NT2/D1 (cell line): ENCODE data around the gene RAB28.
"Not testable (repeated sequence)": the region's sequence is repeated elsewhere in the genome, so short reads cannot be mapped to it uniquely, and the experiment has no call there.

ENCODE experiments used
- DNase-seq: peaks from one replicate; pipeline ENCODE4 v3.0.0-alpha.2; 2011; ENCODE audit warnings: low read depth, low spot score
- H3K27me3 ChIP-seq: 2 replicates; pipeline ENCODE4 v1.6.0; 2011; ENCODE audit warnings: mild to moderate bottlenecking; ENCODE audit not compliant: insufficient read length, insufficient read depth
- H3K36me3 ChIP-seq: 2 replicates; pipeline ENCODE4 v1.6.1; 2011; ENCODE audit warnings: mild to moderate bottlenecking, low read length, mixed read lengths; ENCODE audit not compliant: insufficient read depth, insufficient read length
- H3K4me1 ChIP-seq: 2 replicates; pipeline ENCODE4 v1.5.1; 2011; ENCODE audit not compliant: insufficient read depth, insufficient read length
- H3K4me3 ChIP-seq: 2 replicates; pipeline ENCODE4 v1.5.1; 2011; ENCODE audit warnings: low read depth; ENCODE audit not compliant: insufficient read length
- H3K9ac ChIP-seq: 2 replicates; pipeline ENCODE4 v1.6.0; 2011; ENCODE audit warnings: low read depth; ENCODE audit not compliant: insufficient read length
- H3K9me3 ChIP-seq: 2 replicates; pipeline ENCODE4 v1.5.1; 2011; ENCODE audit warnings: mild to moderate bottlenecking, low read length; ENCODE audit not compliant: insufficient read depth
- SUZ12 ChIP-seq: IDR thresholded peaks from 2 replicates; pipeline ENCODE4 v1.6.1; 2011; ENCODE audit not compliant: insufficient read length, insufficient read depth; ENCODE audit errors: extremely low read depth
- YY1 ChIP-seq: IDR thresholded peaks from 2 replicates; pipeline ENCODE4 v1.6.1; 2011; ENCODE audit not compliant: insufficient read length, insufficient read depth
- ZNF274 ChIP-seq: IDR thresholded peaks from 2 replicates; pipeline ENCODE4 v1.6.1; 2011; ENCODE audit warnings: mild to moderate bottlenecking, low read depth, low read length

RAB28 gene

DNA sequence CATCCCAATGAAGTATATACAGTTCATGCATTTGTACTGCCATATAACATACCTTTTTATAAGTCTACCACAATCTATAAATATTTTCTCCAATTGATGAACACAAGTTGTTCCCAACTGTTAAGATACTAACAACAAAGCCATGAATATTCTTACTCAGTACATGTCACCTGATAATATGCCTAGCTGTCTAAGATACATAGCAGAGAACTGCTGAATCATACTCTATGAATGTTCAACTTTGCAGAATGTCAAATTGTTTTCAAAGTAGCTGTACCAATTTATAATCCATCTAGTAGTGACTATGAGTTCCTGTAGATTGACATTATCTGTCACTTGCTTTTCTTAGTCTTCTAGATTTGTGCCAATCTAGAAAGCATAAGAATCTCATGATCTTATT, 84.9 kb downstream of the RAB28 start:
- no peak for TF ChIP-seq ZNF274
- no peak for TF ChIP-seq YY1
- no peak for DNase-seq
- Histone ChIP-seq H3K27me3 (no peaks in the 10 kb centered on the region), H3K4me1 (no peaks in the 10 kb centered on the region), H3K9me3 (no peaks in the 10 kb centered on the region), H3K36me3 (no peaks in the 10 kb centered on the region), H3K9ac (no peak overlapping the region), H3K4me3 (no peak overlapping the region)

DNA sequence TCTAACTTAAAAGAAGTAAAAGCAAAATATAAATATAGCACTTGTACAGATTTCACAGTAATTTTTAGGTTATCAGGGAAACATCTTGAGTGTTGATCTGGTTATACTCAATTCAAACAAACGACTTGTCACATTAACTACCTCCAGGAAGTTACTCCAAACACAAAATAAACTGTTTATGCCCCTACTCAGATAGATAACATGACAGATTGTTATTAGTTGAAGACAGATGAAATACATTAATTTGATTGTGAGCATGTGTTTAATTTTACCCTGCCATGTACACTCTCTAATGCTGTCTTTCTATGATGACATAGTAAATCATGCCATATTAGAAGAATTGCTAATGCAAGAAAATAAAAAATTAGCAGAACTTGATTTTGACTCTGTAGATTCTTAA, 88.0 kb downstream of the RAB28 start:
- Histone ChIP-seq H3K36me3 (no peaks in the 10 kb centered on the region), H3K4me3 (no peak overlapping the region), H3K9me3 (no peaks in the 10 kb centered on the region), H3K9ac (no peak overlapping the region), H3K4me1 (no peaks in the 10 kb centered on the region), H3K27me3 (no peaks in the 10 kb centered on the region)
- TF ChIP-seq ZNF274 (no peak), SUZ12 (no peak), YY1 (no peak)
- DNase-seq, result no peak

DNA sequence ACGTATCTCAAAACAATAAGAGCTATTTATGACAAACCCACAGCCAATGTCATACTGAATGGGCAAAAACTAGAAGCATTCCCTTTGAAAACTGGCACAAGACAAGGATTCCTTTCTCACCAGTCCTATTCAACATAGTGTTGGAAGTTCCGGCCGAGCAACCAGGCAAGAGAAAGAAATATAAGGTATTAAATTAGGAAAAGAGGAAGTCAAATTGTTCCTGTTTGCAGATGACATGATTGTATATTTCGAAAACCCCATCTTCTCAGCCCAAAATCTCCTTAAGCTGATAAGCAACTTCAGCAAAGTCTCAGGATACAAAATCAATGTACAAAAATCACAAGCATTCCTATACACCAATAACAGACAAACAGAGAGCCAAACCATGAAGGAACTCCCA, 94.2 kb downstream of the RAB28 start:
- not testable (repeated sequence) for DNase-seq, H3K4me1 ChIP-seq

DNA sequence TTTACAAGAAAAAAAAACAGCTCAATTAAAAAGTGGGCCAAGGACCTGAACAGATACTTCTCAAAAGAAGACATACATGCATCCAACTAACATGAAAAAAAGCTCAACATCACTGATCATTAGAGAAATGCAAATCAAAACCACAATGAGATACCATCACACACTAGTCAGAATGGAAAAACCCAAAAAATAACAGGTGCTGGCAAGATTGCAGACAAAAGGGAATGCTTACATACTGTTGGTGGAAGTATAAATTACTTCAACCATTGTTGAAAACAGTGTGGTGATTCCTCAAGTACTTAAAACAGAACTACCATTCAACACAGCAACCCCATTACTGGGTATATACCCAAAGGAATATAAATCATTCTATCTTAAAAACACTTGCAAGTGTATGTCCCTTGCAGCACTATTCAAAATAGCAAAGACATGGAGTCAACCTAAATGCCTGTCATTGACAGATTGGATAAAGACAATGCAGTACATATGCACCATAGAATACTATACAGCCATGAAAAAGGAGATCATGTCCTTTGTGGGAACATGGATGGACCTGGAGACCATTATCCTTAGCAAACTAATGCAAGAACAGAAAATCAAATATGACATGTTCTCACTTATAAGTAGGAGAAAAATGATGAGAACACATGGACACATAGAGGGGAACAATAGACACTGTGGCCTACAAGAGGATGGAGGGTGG, 97.6 kb downstream of the RAB28 start:
- H3K9me3 ChIP-seq, result peaks cover 14% of the 10 kb centered on the region; the same call in 1 of the 2 replicates
- H3K4me1 ChIP-seq, result no peaks in the 10 kb centered on the region
- DNase-seq, result no peak
- no peak overlapping the region for H3K4me3 ChIP-seq
- TF ChIP-seq ZNF274 (no peak), SUZ12 (no peak), YY1 (no peak)
- H3K36me3 ChIP-seq, result no peaks in the 10 kb centered on the region
- H3K27me3 ChIP-seq, result no peaks in the 10 kb centered on the region
- no peak overlapping the region for H3K9ac ChIP-seq

More for the DNA sequence above, 94.2 kb downstream of the RAB28 start:
- H3K9ac ChIP-seq, H3K4me3 ChIP-seq, H3K36me3 ChIP-seq, H3K27me3 ChIP-seq, H3K9me3 ChIP-seq: not testable (repeated sequence)

DNA sequence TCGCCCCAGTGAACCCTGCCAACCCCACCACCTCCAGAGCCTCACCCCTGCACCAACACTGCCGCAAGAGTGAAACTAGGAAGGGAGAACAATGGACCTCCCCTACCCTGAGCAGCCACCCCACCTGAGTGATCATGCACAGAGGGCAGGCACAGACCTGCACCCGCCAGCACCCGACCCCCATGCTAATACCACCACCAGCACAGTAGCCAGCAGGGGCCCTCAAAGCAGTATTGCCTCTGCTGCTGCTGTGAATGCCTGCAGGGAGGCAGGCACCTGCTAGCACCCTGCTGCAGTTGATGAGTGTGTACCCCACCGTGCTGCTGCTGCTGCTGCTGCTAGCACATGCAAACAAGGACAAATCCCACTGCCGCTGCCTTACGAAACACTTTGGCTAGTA, 100.1 kb downstream of the RAB28 start:
- DNase-seq, result no peak
- no peaks in the 10 kb centered on the region for H3K27me3 ChIP-seq
- H3K9me3 ChIP-seq, result peaks cover 14% of the 10 kb centered on the region; the same call in 1 of the 2 replicates
- no peak for TF ChIP-seq ZNF274
- TF ChIP-seq YY1, result no peak
- TF ChIP-seq SUZ12, result no peak
- H3K4me1 ChIP-seq, result no peaks in the 10 kb centered on the region
- peaks cover 3% of the 10 kb centered on the region for H3K36me3 ChIP-seq
- H3K9ac ChIP-seq, result no peak overlapping the region
- no peak overlapping the region for H3K4me3 ChIP-seq

DNA sequence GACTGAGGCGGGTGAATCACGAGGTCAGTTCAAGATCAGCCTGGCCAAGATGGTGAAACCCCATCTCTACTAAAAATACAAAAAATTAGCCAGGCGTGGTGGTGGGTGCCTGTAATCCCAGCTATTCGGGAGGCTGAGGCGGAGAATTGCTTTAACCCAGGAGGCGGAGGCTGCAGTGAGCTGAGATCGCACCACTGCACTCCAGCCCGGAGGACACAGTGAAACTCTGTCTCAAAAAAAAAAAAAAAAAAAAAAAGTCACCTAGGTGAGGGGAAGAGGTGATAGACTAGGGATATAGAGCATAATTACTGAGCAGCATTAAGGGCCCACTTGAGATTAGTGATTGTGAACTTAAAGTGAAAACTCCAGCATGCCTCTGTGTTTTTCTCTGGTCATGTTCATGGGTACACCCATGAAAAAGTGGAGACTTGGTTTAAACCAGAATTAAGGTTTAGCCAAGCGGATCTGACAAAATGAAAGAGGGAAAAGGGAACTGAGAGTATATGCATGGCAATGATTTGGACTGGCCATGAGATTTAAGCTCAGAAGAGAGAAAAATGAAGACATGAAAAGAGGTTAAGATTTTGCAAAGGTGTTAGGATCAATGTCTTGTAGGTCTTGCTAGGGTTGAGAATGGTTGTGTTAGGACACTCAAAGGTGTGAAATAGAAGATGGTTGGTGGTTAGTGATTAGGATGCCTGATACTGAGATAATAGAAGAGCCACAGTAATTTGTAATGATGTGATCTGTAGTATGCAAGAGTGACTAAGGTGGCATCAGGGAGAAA, 105.0 kb downstream of the RAB28 start:
- no peaks in the 10 kb centered on the region for H3K27me3 ChIP-seq

DNA sequence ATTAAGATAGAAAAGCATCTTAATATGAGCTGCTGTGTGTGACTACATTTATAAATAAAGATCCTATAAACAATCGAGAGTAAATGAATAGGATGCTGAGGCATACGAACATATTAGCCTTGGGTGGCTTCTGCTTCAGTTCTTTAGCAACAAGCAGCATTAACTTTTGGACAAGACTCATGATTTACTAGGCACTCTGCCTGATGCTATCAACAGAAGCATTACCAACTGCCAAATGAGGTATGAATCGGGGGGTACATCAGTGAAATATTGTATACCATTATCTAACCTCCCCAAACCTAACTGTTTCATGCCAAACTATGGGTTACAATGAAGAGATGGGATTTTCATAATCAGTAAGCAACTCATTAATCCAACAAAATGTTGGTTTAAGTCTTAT, 113.1 kb downstream of the RAB28 start:
- H3K9me3 ChIP-seq, result no peaks in the 10 kb centered on the region
- no peak overlapping the region for H3K9ac ChIP-seq
- peaks cover 13% of the 10 kb centered on the region for H3K36me3 ChIP-seq
- H3K27me3 ChIP-seq, result no peaks in the 10 kb centered on the region
- no peak for DNase-seq
- TF ChIP-seq SUZ12 (no peak), ZNF274 (no peak), YY1 (no peak)
- H3K4me1 ChIP-seq, result no peaks in the 10 kb centered on the region
- no peak overlapping the region for H3K4me3 ChIP-seq

More for the DNA sequence above, 105.0 kb downstream of the RAB28 start:
- TF ChIP-seq YY1 (no peak), SUZ12 (no peak)
- H3K4me1 ChIP-seq, result no peaks in the 10 kb centered on the region
- no peak overlapping the region for H3K9ac ChIP-seq
- H3K4me3 ChIP-seq, result no peak overlapping the region
- no peak for DNase-seq
- H3K9me3 ChIP-seq, result peaks cover 7% of the 10 kb centered on the region; the same call in 1 of the 2 replicates
- peaks cover 6% of the 10 kb centered on the region for H3K36me3 ChIP-seq
